Right ventricle myocardium inferior (tissue), 1 donor: ENCODE measurements around the gene UNC5A. TPM values are rescaled to one million over a fixed set of nuclear protein-coding genes. Genes with fewer than 3 reads are reported as not detected.

ENCODE experiments used
- ATAC-seq: fragments of 200-7000 bp; cut with Tn5 transposase; one replicate; pipeline ENCODE4 v1.9.1; 2020; ENCODE audit warnings: mild to moderate bottlenecking, moderate library complexity
- DNase-seq: peaks from one replicate; pipeline ENCODE4 v3.0.0; 2021; ENCODE audit errors: missing footprints
- intact Hi-C: fragments of 100-400 bp; cut with DNase I; formaldehyde crosslinking; loops from one replicate; pipeline ENCODE4 v1.11.0; 2022
- total RNA-seq: library from RNA; stranded (reverse); fragmentation: NEBNext Ultra II Directional; extraction: Animal tissue kit (Norgen Biotek cat#: 25700); gene quantifications from one replicate; pipeline ENCODE4 v1.2.1, GENCODE V29; 2021
- donor health status: DM: no; HTN: yes; CAD: no; lungs with severe emphysema.

Gene UNC5A
- total RNA-seq, 1 donor from 2014 or later = 0.08 TPM

- DNase-seq (peak; percentile 54), ATAC-seq (no peak)
- intact Hi-C loops = no loop called here
Measured at GRCh38 chr5:176880366-176881020, 70.1 kb downstream of the UNC5A start.

DNA sequence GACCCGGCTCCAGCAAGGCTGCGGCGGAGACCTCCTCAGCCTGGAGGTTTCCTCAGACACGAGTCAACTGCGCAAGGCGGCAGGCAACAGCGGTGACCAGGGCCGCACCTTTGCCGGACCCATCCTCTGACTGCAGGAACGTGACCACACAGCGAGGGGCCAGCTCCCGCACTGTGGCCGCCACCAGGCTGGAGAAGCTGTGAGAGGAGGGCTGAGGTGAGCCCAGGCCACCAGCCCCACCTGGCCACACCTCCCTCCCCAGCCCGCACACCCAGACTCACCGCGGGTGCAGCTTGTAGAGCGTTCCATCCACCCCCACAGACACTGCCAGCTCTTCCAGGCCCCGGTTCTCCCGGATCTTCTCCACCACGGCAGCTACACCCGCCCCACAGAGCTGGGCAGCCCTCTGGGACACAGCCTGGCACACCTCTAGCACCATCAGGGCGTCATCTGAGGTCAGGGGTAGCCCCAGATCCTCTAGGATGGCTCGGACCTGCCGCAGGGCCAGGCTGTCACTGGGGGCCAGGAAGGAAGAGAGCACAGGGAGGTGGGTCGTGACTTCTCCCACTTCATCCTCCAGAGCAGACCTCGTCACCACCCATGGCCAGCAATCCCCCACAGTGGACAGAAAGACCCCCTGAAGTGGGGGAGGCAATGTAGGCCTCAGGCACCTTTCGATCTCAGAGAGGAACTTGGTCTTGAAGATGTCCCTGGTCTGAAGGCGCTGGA is 70.8 kb downstream of the UNC5A start:
- intact Hi-C loops = no loop called here
- ATAC-seq (no peak), DNase-seq (peak; percentile 52)

GRCh38 chr5:176881816-176882566 is 71.6 kb downstream of the UNC5A start:
- intact Hi-C loops = no loop called here
- DNase-seq = no peak

DNA sequence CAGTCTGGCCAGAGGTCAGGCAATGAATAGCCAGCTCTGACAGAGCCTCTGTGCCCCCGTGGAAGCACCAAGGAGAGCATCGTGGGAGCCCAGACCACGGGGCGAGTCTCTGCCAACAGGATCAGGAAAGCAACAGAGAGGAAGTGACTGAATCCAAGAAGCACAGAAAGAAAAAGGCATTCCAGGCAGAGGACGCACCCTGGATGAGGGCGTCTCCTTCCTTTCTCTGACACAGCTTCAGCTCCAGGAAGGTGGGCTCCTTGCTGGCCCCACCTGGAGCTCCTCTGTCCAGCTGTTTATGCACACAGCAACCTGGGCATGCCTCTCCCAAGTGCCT is 72.2 kb downstream of the UNC5A start:
- DNase-seq (no peak), ATAC-seq (no peak)
- intact Hi-C loops = no loop called here

More at GRCh38 chr5:176881816-176882566, 71.6 kb downstream of the UNC5A start:
- no peak for ATAC-seq

DNA sequence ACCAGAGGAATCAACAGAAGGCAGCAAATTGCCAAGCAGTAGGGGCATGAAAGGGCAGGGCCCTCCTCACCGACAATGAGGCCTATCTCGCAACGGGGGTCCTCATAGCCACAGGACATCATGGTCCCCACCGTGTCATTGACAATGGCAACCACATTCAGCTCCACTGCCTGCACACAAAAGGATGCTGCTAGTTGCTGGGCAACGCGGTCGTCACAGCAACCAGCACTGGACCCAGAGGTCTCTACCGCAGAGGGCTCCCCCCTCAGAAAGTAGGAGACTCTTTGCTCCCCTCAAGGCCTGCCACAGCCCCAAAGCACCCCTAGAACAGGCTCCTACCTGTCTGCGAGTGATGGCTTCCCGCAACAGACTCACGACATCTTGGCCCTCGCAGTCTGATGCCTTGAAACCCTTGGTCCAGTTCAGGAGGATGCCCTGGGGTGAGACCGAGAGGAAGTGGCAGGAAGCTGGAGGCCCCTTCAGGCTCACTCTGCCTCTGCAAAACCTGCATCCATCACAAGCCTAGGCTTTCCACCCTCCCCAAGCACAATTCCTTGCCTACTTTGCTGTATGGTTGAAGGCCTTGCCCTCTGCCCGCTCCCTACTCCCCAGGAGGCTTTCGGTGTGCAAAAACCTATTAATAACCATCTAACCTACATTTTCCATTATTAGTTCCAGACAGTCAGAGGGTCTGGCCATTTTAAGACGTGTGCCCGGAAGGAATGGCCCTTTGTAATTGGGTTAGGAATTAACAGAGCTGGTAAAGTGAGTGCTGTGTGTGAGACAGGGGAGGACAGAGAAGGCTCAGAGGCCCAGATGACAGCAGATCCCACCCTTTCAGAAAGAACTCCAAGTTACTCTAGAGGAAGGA is 73.6 kb downstream of the UNC5A start:
- ATAC-seq = no peak
- no peak for DNase-seq
- intact Hi-C loops = no loop called here

GRCh38 chr5:176884571-176884890 is 74.2 kb downstream of the UNC5A start:
- intact Hi-C loops = no loop called here

GRCh38 chr5:176886336-176887251 is 76.2 kb downstream of the UNC5A start:
- intact Hi-C loops = no loop called here
- no peak for ATAC-seq
- DNase-seq = no peak

More at GRCh38 chr5:176884571-176884890, 74.2 kb downstream of the UNC5A start:
- DNase-seq (no peak), ATAC-seq (no peak)

DNA sequence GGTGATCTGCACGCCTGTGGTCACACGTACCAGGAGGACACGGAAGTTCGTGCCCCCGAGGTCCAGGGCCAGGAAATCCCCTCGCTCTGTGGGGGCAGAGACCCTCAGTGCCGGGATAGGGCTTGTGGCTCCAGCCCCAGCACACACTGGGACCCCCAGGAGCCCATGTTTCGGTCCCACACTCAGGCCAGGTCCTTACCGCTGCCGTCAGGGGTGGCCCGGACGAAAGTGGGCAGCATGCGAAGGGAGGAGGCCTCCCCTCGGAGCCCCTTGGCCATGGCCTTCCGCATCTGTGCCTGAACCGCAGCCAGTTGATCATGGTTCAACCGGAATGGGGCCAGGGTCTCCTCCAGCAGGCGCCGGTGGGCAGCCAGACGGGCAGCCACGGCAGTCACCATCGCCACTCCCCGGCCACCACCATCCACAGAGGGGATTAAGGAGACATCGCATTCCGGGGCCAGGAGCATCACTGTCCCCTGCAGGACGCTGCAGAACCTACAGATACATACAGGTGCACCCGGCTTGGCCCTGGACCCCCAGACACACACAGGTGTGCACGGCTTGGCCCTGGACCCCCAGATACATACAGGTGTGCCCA is 77.0 kb downstream of the UNC5A start:
- intact Hi-C loops = no loop called here
- ATAC-seq (no peak), DNase-seq (no peak)

DNA sequence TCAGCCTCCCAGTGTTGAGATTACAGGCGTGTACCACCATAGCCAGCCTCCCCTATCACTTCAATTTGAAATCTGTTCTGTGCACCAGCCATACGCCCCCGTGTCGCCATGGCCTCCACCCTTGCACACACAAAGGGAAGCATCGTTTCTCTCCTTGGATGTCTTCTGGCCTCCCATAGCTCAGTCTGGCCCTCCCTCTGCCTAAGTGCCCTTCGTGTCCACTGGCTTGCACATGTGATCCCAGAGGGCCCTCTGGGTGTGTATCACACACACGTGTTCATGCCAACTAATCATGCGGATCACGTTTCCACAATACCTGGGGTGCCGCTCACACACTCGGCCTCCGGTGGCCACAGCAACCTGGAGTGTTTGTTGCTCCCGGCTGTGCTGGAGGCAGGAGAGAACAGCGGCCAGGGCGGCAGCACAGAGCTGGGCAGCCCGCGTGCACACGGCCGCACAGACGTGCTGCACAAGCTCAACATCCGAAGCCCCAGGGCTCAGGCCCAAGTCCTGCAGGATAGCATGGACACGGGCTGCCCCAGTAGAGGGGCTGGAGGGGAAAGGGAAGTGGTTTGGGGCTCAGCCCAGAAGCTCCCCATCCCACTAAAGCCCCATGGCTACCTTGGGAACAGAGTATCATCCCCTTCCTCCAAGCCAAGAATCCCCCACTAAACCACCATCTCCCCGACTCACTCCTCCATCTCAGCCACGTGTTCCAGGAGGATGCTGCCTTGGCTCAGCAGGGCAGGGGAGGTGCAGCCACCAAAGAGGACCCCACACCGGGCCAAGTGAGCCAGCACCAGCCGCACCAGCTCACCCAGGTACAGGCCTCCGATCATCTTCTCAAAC is 77.9 kb downstream of the UNC5A start:
- DNase-seq = peak; percentile 53
- intact Hi-C loops = no loop called here
- no peak for ATAC-seq

GRCh38 chr5:176888865-176889165 is 78.5 kb downstream of the UNC5A start:
- intact Hi-C loops = no loop called here
- DNase-seq (no peak), ATAC-seq (no peak)

- ATAC-seq (no peak), DNase-seq (no peak)
- intact Hi-C loops = no loop called here
Measured at GRCh38 chr5:176889321-176890280, 79.2 kb downstream of the UNC5A start.

DNA sequence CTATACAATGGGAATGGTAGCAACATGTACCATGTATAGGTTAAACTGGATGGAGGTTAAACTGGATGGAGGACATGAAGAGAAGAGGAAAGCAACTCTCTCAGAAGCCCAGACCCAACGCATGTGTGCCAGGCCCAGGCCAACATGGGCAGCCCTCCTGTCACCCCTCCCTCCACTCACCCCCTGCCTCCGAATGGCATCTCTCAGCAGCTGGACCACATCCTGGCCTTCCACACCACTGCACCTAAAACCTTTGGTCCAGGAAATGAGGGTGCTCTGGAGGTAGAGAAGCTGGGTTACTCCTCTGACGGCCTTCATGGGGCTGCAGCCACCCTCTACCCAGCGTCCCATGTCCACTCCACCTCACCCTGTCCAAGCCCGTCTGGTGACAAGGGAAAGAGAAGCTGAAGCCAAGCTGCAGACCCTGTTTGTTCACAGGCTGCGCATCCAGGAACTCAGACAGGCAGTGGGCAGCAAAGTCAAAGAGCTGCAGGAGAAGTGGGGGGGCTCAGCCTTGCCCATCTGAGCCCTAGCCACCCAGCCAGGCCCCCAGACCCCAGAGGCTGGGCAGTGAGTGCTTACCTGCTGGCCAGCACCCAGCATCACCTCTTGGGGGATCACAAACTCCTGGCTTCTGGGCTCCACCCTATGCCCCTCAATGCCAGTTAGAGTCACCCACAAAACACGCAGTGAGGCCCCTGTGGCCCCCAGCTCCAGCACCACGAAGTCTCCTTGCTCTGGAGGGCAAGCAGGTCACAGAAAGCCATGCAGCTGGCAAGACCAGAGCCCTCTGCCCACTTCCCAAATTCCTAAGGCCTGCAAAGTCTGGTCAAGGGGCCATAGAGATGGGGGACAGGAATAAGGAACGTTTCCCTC is 80.3 kb downstream of the UNC5A start:
- DNase-seq = no peak
- no peak for ATAC-seq
- intact Hi-C loops = no loop called here

DNA sequence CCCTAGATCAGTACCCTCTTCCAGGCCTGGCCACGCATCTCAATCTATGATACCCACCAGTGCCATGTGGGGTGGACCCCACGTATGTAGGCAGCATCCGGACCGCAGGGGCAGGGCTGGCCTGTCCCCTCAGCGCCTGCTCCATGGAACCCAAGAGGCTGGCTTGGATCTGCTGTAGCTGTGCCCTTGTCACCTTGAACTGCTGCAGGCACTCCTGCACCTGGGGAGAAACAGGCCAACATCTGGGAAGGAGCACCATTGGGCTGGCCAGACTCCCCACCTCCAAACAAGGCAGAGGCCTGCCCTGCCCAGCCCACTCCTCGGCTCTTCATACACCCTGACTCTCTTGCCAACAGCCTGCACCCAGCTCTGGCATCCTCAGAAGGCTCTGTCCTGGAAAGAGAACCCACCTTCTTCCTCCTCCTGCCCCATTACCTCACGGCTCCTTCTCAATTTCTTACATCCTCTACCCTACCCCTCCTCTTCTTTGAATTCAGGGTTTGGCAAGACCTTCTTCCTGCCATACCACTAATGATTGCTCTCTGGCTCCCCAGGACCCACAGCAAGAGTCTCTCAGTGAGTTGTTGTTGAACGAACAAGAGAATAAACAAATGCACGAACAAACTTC is 81.1 kb downstream of the UNC5A start:
- no peak for DNase-seq
- intact Hi-C loops = no loop called here
- no peak for ATAC-seq

- intact Hi-C loops = no loop called here
- DNase-seq = no peak
- no peak for ATAC-seq
Measured at GRCh38 chr5:176892663-176893062, 82.3 kb downstream of the UNC5A start.

GRCh38 chr5:176894298-176894697 is 83.9 kb downstream of the UNC5A start:
- intact Hi-C loops = no loop called here

More at GRCh38 chr5:176894298-176894697, 83.9 kb downstream of the UNC5A start:
- DNase-seq (no peak), ATAC-seq (no peak)
